Naive thymus-derived CD4-positive, alpha-beta T cell (primary cell): ENCODE results near the gene GPAT3. TPM values are rescaled to one million over a fixed set of nuclear protein-coding genes. Genes with fewer than 3 reads are reported as not detected.

Source experiments
- ATAC-seq: fragments of 150-1000 bp; cut with Tn5 transposase; 2 replicates; pipeline ENCODE4 v1.10.0; 2021; ENCODE audit warnings: mild to moderate bottlenecking, moderate library complexity
- CTCF ChIA-PET: fragments of 350-600 bp; sonication (Branson Sonifier 250); formaldehyde crosslinking; loops from one replicate; lab custom pipeline; 2021; ENCODE audit warnings: antibody characterized with exemption; lab: Charles Lee
- POLR2A ChIA-PET: fragments of 350-600 bp; sonication (Branson Sonifier 250); formaldehyde crosslinking; loops from one replicate; lab custom pipeline; 2021; ENCODE audit warnings: antibody characterized with exemption, inconsistent platforms; lab: Charles Lee
- DNase-seq, 9 donors: peaks; one replicate each; pipeline versions ENCODE4 v3.0.0 to v3.0.0-alpha.2; 2020 to 2022; ENCODE audit warnings: mixed read lengths in 1 of 9
- H3K27ac ChIP-seq: one replicate; pipeline ENCODE4 v1.7.0; 2013; ENCODE audit warnings: mild to moderate bottlenecking, low read depth, low read length, moderate library complexity
- H3K27me3 ChIP-seq, 2 donors: one replicate each; pipeline ENCODE4 v1.7.0; 2013; ENCODE audit warnings: low read length in 2 of 2, mild to moderate bottlenecking in 2 of 2, moderate library complexity in 2 of 2; ENCODE audit not compliant: control insufficient read depth in 2 of 2, insufficient read depth in 2 of 2
- H3K36me3 ChIP-seq, 3 experiments: 1 replicate in 2 of 3; 2 replicates in 1 of 3; pipeline ENCODE4 v1.7.0; 2013; ENCODE audit warnings: low read length in 3 of 3, mild to moderate bottlenecking in 3 of 3, moderate library complexity in 1 of 3; ENCODE audit not compliant: insufficient read depth in 3 of 3, control insufficient read depth in 2 of 3
- H3K4me1 ChIP-seq, 2 donors: one replicate each; pipeline ENCODE4 v1.7.0; 2013; ENCODE audit warnings: low read length in 2 of 2, mild to moderate bottlenecking in 2 of 2, moderate library complexity in 1 of 2; ENCODE audit not compliant: control insufficient read depth in 2 of 2, insufficient read depth in 2 of 2
- H3K4me3 ChIP-seq: 2 replicates; pipeline ENCODE4 v1.7.0; 2013; ENCODE audit warnings: mild to moderate bottlenecking, low read length
- H3K9me3 ChIP-seq, 3 experiments: 1 replicate in 2 of 3; 2 replicates in 1 of 3; pipeline ENCODE4 v1.7.0; 2013; ENCODE audit warnings: low read length in 3 of 3; ENCODE audit not compliant: control insufficient read depth in 2 of 3
- H3K27ac Mint-ChIP-seq, 9 donors: one replicate each; pipeline ENCODE4 v1.8.0; 2020 to 2022; ENCODE audit warnings: mixed read lengths in 9 of 9, mild to moderate bottlenecking in 8 of 9, moderate library complexity in 5 of 9, inconsistent platforms in 2 of 9
- H3K27me3 Mint-ChIP-seq, 5 donors: one replicate each; pipeline ENCODE4 v1.8.0; 2021 to 2022; ENCODE audit warnings: mixed read lengths in 5 of 5, mild to moderate bottlenecking in 1 of 5
- H3K36me3 Mint-ChIP-seq, 5 donors: one replicate each; pipeline ENCODE4 v1.8.0; 2020 to 2022; ENCODE audit warnings: mixed read lengths in 5 of 5, mild to moderate bottlenecking in 3 of 5, inconsistent platforms in 1 of 5
- H3K4me1 Mint-ChIP-seq, 7 donors: one replicate each; pipeline ENCODE4 v1.8.0; 2020 to 2022; ENCODE audit warnings: mixed read lengths in 7 of 7, mild to moderate bottlenecking in 3 of 7, inconsistent platforms in 1 of 7
- H3K4me3 Mint-ChIP-seq, 10 donors: one replicate each; pipeline ENCODE4 v1.8.0; 2020 to 2022; ENCODE audit warnings: mild to moderate bottlenecking in 10 of 10, mixed read lengths in 10 of 10, moderate library complexity in 6 of 10, inconsistent platforms in 2 of 10
- H3K9me3 Mint-ChIP-seq, 11 donors: one replicate each; pipeline ENCODE4 v1.8.0; 2020 to 2022; ENCODE audit warnings: mixed read lengths in 11 of 11, mild to moderate bottlenecking in 4 of 11, inconsistent platforms in 1 of 11, moderate library complexity in 1 of 11
- intact Hi-C, 2 donors: fragments of 100-400 bp; cut with micrococcal nuclease; formaldehyde crosslinking; loops; one replicate each; pipeline ENCODE4 v1.15.1; 2023
- polyA plus RNA-seq, 2 donors: library from polyadenylated mRNA; unstranded; fragments of 300-500 nt; fragmentation: Illumina TruSeq; gene quantifications; one replicate each; pipeline ENCODE4 v1.2.3, GENCODE V29; 2021
- total RNA-seq, 6 experiments: library from RNA in 5 of 6; stranded (reverse) in 5 of 6; gene quantifications; 1 replicate in 5 of 6; 2 replicates in 1 of 6; pipeline ENCODE4 v1.2.3 and lab custom pipeline; 2021 to 2026

The GPAT3 gene
- total and polyA plus RNA-seq, 7 experiments from 2014 or later: 1.5 to 14.6 (median 4.4) TPM

- ChIA-PET POLR2A (no interaction called here), CTCF (interaction anchor here (0.8 kb wide), 1 partner anchor 134 kb away, joined by 3 read pairs; no protein-coding TSS in a partner anchor)
- intact Hi-C loops: loop anchor here (5.0 to 10.0 kb wide), 3 partner anchors 231 to 586 kb away; partner anchors contain the start of gene COQ2 (in 1 of the 2)
- H3K27ac Mint-ChIP-seq: no peak overlapping the region
- H3K27me3 Mint-ChIP-seq: peaks cover 0 to 16% (median 5%) of the 10 kb centered on the region in 5 donors
- Histone ChIP-seq H3K9me3 (no peaks in the 10 kb centered on the region), H3K36me3 (no peaks in the 10 kb centered on the region), H3K27me3 (no peaks in the 10 kb centered on the region), H3K27ac (no peak overlapping the region), H3K4me1 (no peaks in the 10 kb centered on the region), H3K4me3 (no peak overlapping the region)
- ATAC-seq (no peak), DNase-seq (no peak)
- no peak overlapping the region for H3K4me3 Mint-ChIP-seq
- peaks cover 0 to 5% (median 3%) of the 10 kb centered on the region in 7 donors for H3K4me1 Mint-ChIP-seq
- peaks cover 0 to 2% (median 0%) of the 10 kb centered on the region in 11 donors for H3K9me3 Mint-ChIP-seq
- no peaks in the 10 kb centered on the region for H3K36me3 Mint-ChIP-seq
Measured at GRCh38 chr4:83643036-83643435, 107.1 kb downstream of the GPAT3 start.

- CTCF ChIA-PET: interaction anchor here (0.5 to 1.6 kb wide), 10 partner anchors 10 to 1750 kb away, joined by 3 to 9 read pairs (median 4); no protein-coding TSS in a partner anchor
- peaks cover 0 to 2% (median 0%) of the 10 kb centered on the region in 11 donors for H3K9me3 Mint-ChIP-seq
Measured at GRCh38 chr4:83644677-83645659, 109.1 kb downstream of the GPAT3 start.

GRCh38 chr4:83646538-83647239 is 110.8 kb downstream of the GPAT3 start:
- POLR2A ChIA-PET: no interaction called here
- ATAC-seq: no peak
- intact Hi-C loops: loop anchor here in 1 of 2 donors (10.0 kb wide), 1 partner anchor 362 kb away; the partner anchor contains the start of gene COQ2

More at GRCh38 chr4:83644677-83645659, 109.1 kb downstream of the GPAT3 start:
- intact Hi-C loops: loop anchor here (1.0 to 10.0 kb wide), 5 partner anchors 233 to 884 kb away; partner anchors contain the start of gene COQ2 (in 1 of the 2)
- POLR2A ChIA-PET: interaction anchor here (0.6 to 0.7 kb wide), 2 partner anchors 38 to 210 kb away, joined by 3 read pairs; no protein-coding TSS in a partner anchor
- Histone ChIP-seq H3K27me3 (no peaks in the 10 kb centered on the region), H3K4me1 (no peaks in the 10 kb centered on the region), H3K4me3 (no peak overlapping the region), H3K36me3 (no peaks in the 10 kb centered on the region), H3K27ac (no peak overlapping the region), H3K9me3 (no peaks in the 10 kb centered on the region)
- ATAC-seq (peak; percentile 85), DNase-seq (peak in 6 of 9 donors; percentile 14 to 57 (median 48))
- Mint-ChIP-seq H3K27me3 (peaks cover 0 to 16% (median 5%) of the 10 kb centered on the region in 5 donors), H3K4me3 (peak overlapping the region in 1 of 10 donors; percentile 1), H3K27ac (no peak overlapping the region), H3K36me3 (no peaks in the 10 kb centered on the region), H3K4me1 (peaks cover 0 to 5% (median 3%) of the 10 kb centered on the region in 7 donors)

GRCh38 chr4:83651846-83652245 is 115.9 kb downstream of the GPAT3 start:
- no peaks in the 10 kb centered on the region for H3K4me1 ChIP-seq
- H3K27me3 ChIP-seq: no peaks in the 10 kb centered on the region
- CTCF ChIA-PET: interaction anchor here (0.6 to 0.7 kb wide), 4 partner anchors 8 to 338 kb away, joined by 3 read pairs; no protein-coding TSS in a partner anchor
- no peak overlapping the region for H3K27ac Mint-ChIP-seq
- no peak for DNase-seq
- H3K4me3 Mint-ChIP-seq: no peak overlapping the region
- no peaks in the 10 kb centered on the region for H3K36me3 Mint-ChIP-seq
- H3K4me1 Mint-ChIP-seq: no peaks in the 10 kb centered on the region
- H3K9me3 Mint-ChIP-seq: no peaks in the 10 kb centered on the region
- ATAC-seq: no peak
- intact Hi-C loops: no loop called here
- H3K9me3 ChIP-seq: no peaks in the 10 kb centered on the region
- H3K4me3 ChIP-seq: no peak overlapping the region
- POLR2A ChIA-PET: no interaction called here
- no peak overlapping the region for H3K27ac ChIP-seq
- H3K27me3 Mint-ChIP-seq: peaks cover 0 to 5% (median 3%) of the 10 kb centered on the region in 5 donors
- no peaks in the 10 kb centered on the region for H3K36me3 ChIP-seq

More at GRCh38 chr4:83646538-83647239, 110.8 kb downstream of the GPAT3 start:
- Histone ChIP-seq H3K9me3 (no peaks in the 10 kb centered on the region), H3K4me3 (no peak overlapping the region), H3K4me1 (no peaks in the 10 kb centered on the region), H3K36me3 (no peaks in the 10 kb centered on the region), H3K27me3 (no peaks in the 10 kb centered on the region), H3K27ac (no peak overlapping the region)
- no peaks in the 10 kb centered on the region for H3K36me3 Mint-ChIP-seq
- H3K4me3 Mint-ChIP-seq: no peak overlapping the region
- H3K4me1 Mint-ChIP-seq: peaks cover 0 to 5% (median 3%) of the 10 kb centered on the region in 7 donors
- CTCF ChIA-PET: interaction anchor here (0.7 to 1.2 kb wide), 2 partner anchors 12 to 20 kb away, joined by 3 read pairs; no protein-coding TSS in a partner anchor
- H3K27ac Mint-ChIP-seq: no peak overlapping the region
- peaks cover 0 to 11% (median 5%) of the 10 kb centered on the region in 5 donors for H3K27me3 Mint-ChIP-seq
- no peak for DNase-seq
- peaks cover 0 to 2% (median 0%) of the 10 kb centered on the region in 11 donors for H3K9me3 Mint-ChIP-seq

Other genes starting within 250 kb of the GPAT3 start
- 10 to 100 TPM in 2 of 5 experiments, 1 to 10 TPM in 3; 4.4 to 16.2 (median 6.6) TPM for gene HPSE, start 201.3 kb upstream of the GPAT3 start, total RNA-seq
- 1 to 10 TPM; 3.8 to 6.3 TPM for gene HPSE, start 201.3 kb upstream of the GPAT3 start, polyA plus RNA-seq
- 10 to 100 TPM; 14.1 to 53.9 (median 40.4) TPM for gene HELQ, start 80.3 kb upstream of the GPAT3 start, total RNA-seq
- gene HELQ, start 80.3 kb upstream of the GPAT3 start, polyA plus RNA-seq: 10 to 100 TPM; 28.6 to 30.5 TPM
- 10 to 100 TPM; 18.4 to 56.1 (median 46.7) TPM for gene MRPS18C, start 80.0 kb upstream of the GPAT3 start, total RNA-seq
- gene MRPS18C, start 80.0 kb upstream of the GPAT3 start, polyA plus RNA-seq: 10 to 100 TPM; 57.3 to 63.4 TPM
- 10 to 100 TPM; 13.9 to 47.6 (median 24.9) TPM for gene ABRAXAS1, start 51.0 kb upstream of the GPAT3 start, total RNA-seq
- gene ABRAXAS1, start 51.0 kb upstream of the GPAT3 start, polyA plus RNA-seq: 10 to 100 TPM; 15.4 to 19.2 TPM